Body of pancreas (tissue), 4 donors: ENCODE measurements around the gene S1PR2. TPM values are rescaled to one million over a fixed set of nuclear protein-coding genes. Genes with fewer than 3 reads are reported as not detected.
"Not testable (repeated sequence)": the region's sequence is repeated elsewhere in the genome, so short reads cannot be mapped to it uniquely, and the experiment has no call there.

Experiments used
- ATAC-seq: fragments of 150-250 bp; one replicate; pipeline ENCODE4 v1.9.1; 2016
- DNase-seq, 4 donors: peaks; one replicate each; pipeline ENCODE4 v3.0.0-alpha.2; 2019
- H3K27ac ChIP-seq, 4 donors: fragments of 200-600 bp; sonication (generic); 1 replicate in 3 of 4; 2 replicates in 1 of 4; pipeline versions ENCODE4 v1.5.1 to v1.6.1; 2016 to 2019; ENCODE audit warnings: mild to moderate bottlenecking in 1 of 4, mixed read lengths in 1 of 4, moderate library complexity in 1 of 4
- H3K27me3 ChIP-seq, 2 donors: fragments of 200-600 bp; sonication (generic); one replicate each; pipeline ENCODE4 v1.6.0; 2016; ENCODE audit warnings: mild to moderate bottlenecking in 1 of 2
- H3K36me3 ChIP-seq, 2 donors: fragments of 200-600 bp; sonication (generic); replicated peaks in 1 of 2; 2 replicates each; pipeline ENCODE4 v1.5.1; 2016; ENCODE audit warnings: low read depth in 2 of 2; ENCODE audit not compliant: insufficient read depth in 1 of 2
- H3K4me1 ChIP-seq: fragments of 200-600 bp; sonication (generic); one replicate; pipeline ENCODE4 v1.6.0; 2016
- H3K4me3 ChIP-seq, 2 donors: fragments of 200-600 bp; sonication (generic); 1 replicate in 1 of 2; 2 replicates in 1 of 2; pipeline ENCODE4 v1.5.1; 2016 to 2019
- H3K9me3 ChIP-seq, 3 donors: fragments of 200-600 bp; sonication (generic); 1 replicate in 2 of 3; 2 replicates in 1 of 3; pipeline ENCODE4 v1.5.1; 2016
- POLR2A ChIP-seq, 3 donors: fragments of 450-650 bp; IDR thresholded peaks; one replicate each; pipeline ENCODE4 v1.6.1; 2016; ENCODE audit warnings: antibody characterized with exemption in 3 of 3, mild to moderate bottlenecking in 2 of 3
- whole genome bisulfite sequencing, 2 donors: methylation state at CpG; one replicate each; pipeline ENCODE4 v1.1.5; 2017; 5-methylcytosine and 5-hydroxymethylcytosine counted together
- intact Hi-C: fragments of 100-400 bp; cut with DNase I; formaldehyde crosslinking; loops from one replicate; pipeline ENCODE4 v1.15.1; 2023
- microRNA-seq, 2 donors: library from miRNA; unstranded; fragments of <30 nt; microRNA quantifications; one replicate each; pipeline ENCODE4, GENCODE V29; 2016; ENCODE audit warnings: borderline number of aligned reads in 2 of 2, borderline replicate concordance in 2 of 2
- small RNA-seq: library from RNA; depleted of rRNA; stranded (forward); fragments of <200 nt; gene quantifications from one replicate; pipeline ENCODE3, GENCODE V24; 2016
- total RNA-seq, 2 donors: library from RNA; depleted of rRNA; stranded (reverse); fragments of >200 nt; gene quantifications; one replicate each; pipeline ENCODE4 v1.1.0, GENCODE V29; 2016
- TF ChIP-seq, protein P1 (sequence below), 7 experiments: fragments of 450-650 bp in 4 of 7; fragments of 200-600 bp in 3 of 7; sonication (generic) in 3 of 7; IDR thresholded peaks; one replicate each; pipeline ENCODE4 v1.5.1; 2016 to 2019; ENCODE audit warnings: antibody characterized with exemption in 7 of 7

The S1PR2 gene
- total RNA-seq, 2 donors from 2014 or later, result 2.6 to 3.6 TPM

DNA sequence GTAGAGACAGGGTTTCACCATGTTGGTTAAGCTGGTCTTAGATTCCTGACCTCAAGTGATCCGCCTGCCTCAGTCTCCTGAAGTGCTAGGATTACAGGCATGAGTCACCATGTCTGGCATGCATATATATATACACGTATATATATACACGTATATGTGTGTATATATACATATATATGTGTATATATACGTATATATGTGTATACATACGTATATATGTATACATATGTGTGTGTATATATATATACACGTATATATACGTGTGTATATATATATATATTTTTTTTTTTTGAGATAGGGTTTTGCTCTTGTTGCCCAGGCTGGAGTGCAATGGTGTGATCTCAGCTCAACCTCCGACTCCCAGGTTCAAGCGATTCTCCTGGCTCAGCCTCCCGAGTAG lies 48.3 kb downstream of the S1PR2 start:
- ATAC-seq (no peak), DNase-seq (no peak)
- H3K27ac ChIP-seq, result no peak overlapping the region
- H3K4me1 ChIP-seq, result no peaks in the 10 kb centered on the region
- peaks cover 0 to 11% of the 10 kb centered on the region in 2 donors for H3K36me3 ChIP-seq
- 87 to 88% methylated on average over 10 of the region's 10 CpGs for WGBS, 2 donors
- TF ChIP-seq POLR2A (IDR thresholded peaks at IDR 0.05), result no peak
- TF ChIP-seq, protein P1, sequence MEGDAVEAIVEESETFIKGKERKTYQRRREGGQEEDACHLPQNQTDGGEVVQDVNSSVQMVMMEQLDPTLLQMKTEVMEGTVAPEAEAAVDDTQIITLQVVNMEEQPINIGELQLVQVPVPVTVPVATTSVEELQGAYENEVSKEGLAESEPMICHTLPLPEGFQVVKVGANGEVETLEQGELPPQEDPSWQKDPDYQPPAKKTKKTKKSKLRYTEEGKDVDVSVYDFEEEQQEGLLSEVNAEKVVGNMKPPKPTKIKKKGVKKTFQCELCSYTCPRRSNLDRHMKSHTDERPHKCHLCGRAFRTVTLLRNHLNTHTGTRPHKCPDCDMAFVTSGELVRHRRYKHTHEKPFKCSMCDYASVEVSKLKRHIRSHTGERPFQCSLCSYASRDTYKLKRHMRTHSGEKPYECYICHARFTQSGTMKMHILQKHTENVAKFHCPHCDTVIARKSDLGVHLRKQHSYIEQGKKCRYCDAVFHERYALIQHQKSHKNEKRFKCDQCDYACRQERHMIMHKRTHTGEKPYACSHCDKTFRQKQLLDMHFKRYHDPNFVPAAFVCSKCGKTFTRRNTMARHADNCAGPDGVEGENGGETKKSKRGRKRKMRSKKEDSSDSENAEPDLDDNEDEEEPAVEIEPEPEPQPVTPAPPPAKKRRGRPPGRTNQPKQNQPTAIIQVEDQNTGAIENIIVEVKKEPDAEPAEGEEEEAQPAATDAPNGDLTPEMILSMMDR (IDR thresholded peaks at IDR 0.05), result no peak
- intact Hi-C loops, result no loop called here
- H3K27me3 ChIP-seq, result no peaks in the 10 kb centered on the region
- no peak overlapping the region for H3K4me3 ChIP-seq
- no peaks in the 10 kb centered on the region for H3K9me3 ChIP-seq

DNA sequence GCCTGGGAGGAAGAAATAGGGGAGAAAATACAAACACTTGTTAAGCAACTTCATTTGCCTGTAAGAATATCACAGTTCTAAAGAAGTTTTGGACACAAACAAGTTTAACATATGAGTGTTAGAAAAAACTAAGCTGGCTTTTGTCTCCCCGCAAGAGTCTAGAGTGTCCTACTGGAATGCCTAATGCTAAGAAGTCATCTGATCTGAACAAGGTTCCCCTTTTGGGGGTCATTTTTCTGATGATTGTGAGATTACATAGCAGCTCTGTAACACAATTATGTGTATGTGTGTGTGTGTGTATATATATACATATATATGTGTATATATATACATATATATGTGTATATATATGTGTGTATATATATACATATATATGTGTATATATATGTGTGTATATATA lies 49.1 kb downstream of the S1PR2 start:
- H3K27ac ChIP-seq, result no peak overlapping the region
- H3K27me3 ChIP-seq, result no peaks in the 10 kb centered on the region
- ATAC-seq (no peak), DNase-seq (no peak)
- TF ChIP-seq POLR2A (IDR thresholded peaks at IDR 0.05), result no peak
- TF ChIP-seq, protein P1 (IDR thresholded peaks at IDR 0.05), result no peak
- intact Hi-C loops, result no loop called here
- H3K36me3 ChIP-seq, result peaks cover 0 to 11% of the 10 kb centered on the region in 2 donors
- no peak overlapping the region for H3K4me3 ChIP-seq
- H3K9me3 ChIP-seq, result no peaks in the 10 kb centered on the region
- WGBS, 2 donors, result 40 to 87% methylated on average over 1 of the region's 1 CpG
- no peaks in the 10 kb centered on the region for H3K4me1 ChIP-seq

DNA sequence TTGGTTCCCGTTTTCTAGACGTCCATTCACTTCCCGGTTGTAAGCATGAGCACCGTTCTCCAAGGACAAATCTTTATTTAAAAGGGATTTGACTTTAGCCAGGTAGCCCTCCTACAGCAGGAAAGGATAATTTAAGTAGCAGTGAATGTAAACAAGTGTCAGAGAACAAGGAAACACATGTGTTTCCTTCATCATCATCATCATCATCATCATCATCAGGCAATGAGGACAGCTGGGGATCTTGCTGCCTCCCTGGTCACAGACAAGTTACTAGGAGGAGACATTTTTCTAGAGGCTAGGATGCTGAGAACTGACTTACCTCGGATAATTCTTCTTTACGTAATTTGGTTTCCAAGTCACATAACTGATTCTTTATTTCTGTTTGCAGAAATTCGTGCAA lies 50.7 kb downstream of the S1PR2 start:
- H3K27me3 ChIP-seq, result no peaks in the 10 kb centered on the region
- DNase-seq, result no peak
- no peaks in the 10 kb centered on the region for H3K4me1 ChIP-seq
- no peaks in the 10 kb centered on the region for H3K9me3 ChIP-seq
- intact Hi-C loops, result no loop called here
- H3K36me3 ChIP-seq, result peaks cover 0 to 14% of the 10 kb centered on the region in 2 donors
- no peak overlapping the region for H3K27ac ChIP-seq
- no peak for ATAC-seq
- H3K4me3 ChIP-seq, result no peak overlapping the region
- no peak for TF ChIP-seq POLR2A (IDR thresholded peaks at IDR 0.05)
- TF ChIP-seq, protein P1 (IDR thresholded peaks at IDR 0.05), result no peak
- WGBS, 2 donors, result 77 to 87% methylated on average over 7 of the region's 7 CpGs

DNA sequence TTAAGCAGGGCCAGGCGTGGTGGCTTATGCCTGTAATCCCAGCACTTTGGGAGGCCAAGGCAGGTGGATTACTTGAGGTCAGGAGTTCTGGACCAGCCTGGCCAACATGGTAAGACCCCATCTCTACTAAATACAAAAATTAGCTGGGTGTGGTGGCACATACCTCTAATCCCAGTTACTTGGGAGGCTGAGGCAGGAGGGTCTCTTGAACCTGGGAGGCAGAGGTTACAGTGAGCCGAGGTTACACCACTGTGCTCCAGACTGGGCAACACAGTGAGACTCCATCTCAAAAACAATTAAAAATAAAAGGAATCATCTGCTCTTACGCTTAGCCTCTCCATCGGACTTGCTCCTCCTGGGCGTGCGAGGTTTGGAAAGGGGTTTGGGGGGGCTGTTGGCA lies 51.1 kb downstream of the S1PR2 start:
- 93 to 97% methylated on average over 6 of the region's 6 CpGs for WGBS, 2 donors
- H3K9me3 ChIP-seq, H3K4me1 ChIP-seq, DNase-seq, intact Hi-C loops, H3K27ac ChIP-seq, ATAC-seq, H3K4me3 ChIP-seq, H3K27me3 ChIP-seq: not testable (repeated sequence)
- peaks cover 0 to 14% of the 10 kb centered on the region in 2 donors for H3K36me3 ChIP-seq

DNA sequence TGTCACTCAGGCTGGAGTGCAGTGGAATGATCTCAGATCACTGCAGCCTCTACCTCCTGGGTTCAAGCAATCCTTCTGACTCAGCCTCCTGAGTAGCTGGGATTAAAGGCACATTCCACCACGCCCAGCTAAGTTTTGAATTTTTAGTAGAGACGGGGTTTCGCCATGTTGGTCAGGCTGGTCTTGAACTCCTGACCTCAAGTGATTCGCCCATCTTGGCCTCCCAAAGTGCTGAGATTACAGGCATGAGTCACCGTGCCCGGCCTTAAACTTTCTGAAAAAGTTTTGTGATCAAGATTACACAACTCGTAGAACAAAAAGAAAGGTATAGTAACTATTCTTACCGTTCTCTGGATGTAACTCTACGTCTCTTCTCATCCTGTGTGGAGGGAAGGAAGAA lies 57.6 kb downstream of the S1PR2 start:
- ATAC-seq (no peak), DNase-seq (no peak)
- no peak for TF ChIP-seq POLR2A (IDR thresholded peaks at IDR 0.05)
- TF ChIP-seq, protein P1 (IDR thresholded peaks at IDR 0.05), result no peak
- Histone ChIP-seq H3K4me3 (no peak overlapping the region), H3K36me3 (peaks cover 0 to 2% of the 10 kb centered on the region in 2 donors), H3K27me3 (no peaks in the 10 kb centered on the region), H3K9me3 (no peaks in the 10 kb centered on the region), H3K4me1 (no peaks in the 10 kb centered on the region), H3K27ac (no peak overlapping the region)
- intact Hi-C loops, result no loop called here
- WGBS, 2 donors, result 90 to 92% methylated on average over 8 to 9 of the region's 9 CpGs

Small RNA genes lying within 50 kb of the gene (microRNA-seq; reads per million reads assigned to microRNA genes)
- 0 reads per million in 2 donors for gene MIR4322

Small RNA genes lying within 50 kb of the gene (small RNA-seq; reads per million reads assigned to genes)
- gene MIR4322, result not detected

Other genes with a start within 250 kb of the S1PR2 start
- 1 to 10 TPM; 3.4 to 9.6 TPM for gene COL5A3, start 220.8 kb downstream of the S1PR2 start, total RNA-seq
- gene RDH8, start 217.8 kb downstream of the S1PR2 start, total RNA-seq, result not detected
- 10 to 100 TPM; 19.1 to 21.0 TPM for gene SHFL, start 145.0 kb downstream of the S1PR2 start, total RNA-seq
- not detected for gene ANGPTL6, start 128.7 kb downstream of the S1PR2 start, total RNA-seq
- gene PPAN, start 125.0 kb downstream of the S1PR2 start, total RNA-seq, result 10 to 100 TPM; 11.5 to 14.0 TPM
- gene P2RY11, start 119.6 kb downstream of the S1PR2 start, total RNA-seq, result 1 to 10 TPM; 2.9 to 3.6 TPM
- 100 to 1,000 TPM; 192 to 209 TPM for gene EIF3G, start 111.4 kb downstream of the S1PR2 start, total RNA-seq
- 10 to 100 TPM; 17.9 to 36.6 TPM for gene DNMT1, start 36.4 kb downstream of the S1PR2 start, total RNA-seq
- 10 to 100 TPM; 17.9 to 18.1 TPM for gene MRPL4, start 20.9 kb upstream of the S1PR2 start, total RNA-seq
- 10 to 100 TPM in 1 of 2 donors, 1 to 10 TPM in 1; 7.3 to 68.9 TPM for gene ICAM1, start 39.8 kb upstream of the S1PR2 start, total RNA-seq
- under 1 TPM in 1 of 2 donors, not detected in 1; 0.26 TPM for gene ICAM4, start 55.6 kb upstream of the S1PR2 start, total RNA-seq
- gene ICAM5, start 58.6 kb upstream of the S1PR2 start, total RNA-seq, result under 1 TPM in 1 of 2 donors, not detected in 1; 0.33 TPM
- 1 to 10 TPM; 2.3 to 4.6 TPM for gene ZGLP1, start 78.5 kb upstream of the S1PR2 start, total RNA-seq
- gene FDX2, start 84.7 kb upstream of the S1PR2 start, total RNA-seq, result 10 to 100 TPM; 11.2 to 16.8 TPM
- gene RAVER1, start 102.2 kb upstream of the S1PR2 start, total RNA-seq, result 10 to 100 TPM in 1 of 2 donors, 1 to 10 TPM in 1; 9.9 to 30.7 TPM
- gene ICAM3, start 108.3 kb upstream of the S1PR2 start, total RNA-seq, result 1 to 10 TPM; 2.1 to 5.9 TPM
- gene TYK2, start 149.2 kb upstream of the S1PR2 start, total RNA-seq, result 100 to 1,000 TPM in 1 of 2 donors, 10 to 100 TPM in 1; 72.4 to 168 TPM
- gene CDC37, start 172.2 kb upstream of the S1PR2 start, total RNA-seq, result 100 to 1,000 TPM in 1 of 2 donors, 10 to 100 TPM in 1; 89.7 to 122 TPM
- 10 to 100 TPM in 1 of 2 donors, 1 to 10 TPM in 1; 8.8 to 17.1 TPM for gene PDE4A, start 189.2 kb upstream of the S1PR2 start, total RNA-seq